Lower leg skin (tissue), 3 donors: ENCODE results near the gene CCRL2.

ENCODE experiments used
- CTCF ChIP-seq, 3 donors: fragments of 450-650 bp; IDR thresholded peaks; one replicate each; pipeline ENCODE4 v1.5.1; 2016; ENCODE audit warnings: antibody characterized with exemption in 3 of 3, mild to moderate bottlenecking in 3 of 3, moderate library complexity in 2 of 3
- POLR2A ChIP-seq, 2 donors: fragments of 450-650 bp; IDR thresholded peaks; one replicate each; pipeline ENCODE4 v1.6.1; 2016 to 2017; ENCODE audit warnings: antibody characterized with exemption in 2 of 2, mild to moderate bottlenecking in 1 of 2, moderate library complexity in 1 of 2

- TF ChIP-seq CTCF (IDR thresholded peaks at IDR 0.05): no peak
- no peak for TF ChIP-seq POLR2A (IDR thresholded peaks at IDR 0.05)
Measured at GRCh38 chr3:46433841-46434240, 26.8 kb downstream of the CCRL2 start.
